ENCODE measurements around the gene CDKAL1. TPM values are rescaled to one million over a fixed set of nuclear protein-coding genes. Genes with fewer than 3 reads are reported as not detected.

Gene CDKAL1
- polyA plus RNA-seq, 2 of the 4 experiments (the other 2 are of a cell fraction): 4.7 to 8.3 TPM

DNA sequence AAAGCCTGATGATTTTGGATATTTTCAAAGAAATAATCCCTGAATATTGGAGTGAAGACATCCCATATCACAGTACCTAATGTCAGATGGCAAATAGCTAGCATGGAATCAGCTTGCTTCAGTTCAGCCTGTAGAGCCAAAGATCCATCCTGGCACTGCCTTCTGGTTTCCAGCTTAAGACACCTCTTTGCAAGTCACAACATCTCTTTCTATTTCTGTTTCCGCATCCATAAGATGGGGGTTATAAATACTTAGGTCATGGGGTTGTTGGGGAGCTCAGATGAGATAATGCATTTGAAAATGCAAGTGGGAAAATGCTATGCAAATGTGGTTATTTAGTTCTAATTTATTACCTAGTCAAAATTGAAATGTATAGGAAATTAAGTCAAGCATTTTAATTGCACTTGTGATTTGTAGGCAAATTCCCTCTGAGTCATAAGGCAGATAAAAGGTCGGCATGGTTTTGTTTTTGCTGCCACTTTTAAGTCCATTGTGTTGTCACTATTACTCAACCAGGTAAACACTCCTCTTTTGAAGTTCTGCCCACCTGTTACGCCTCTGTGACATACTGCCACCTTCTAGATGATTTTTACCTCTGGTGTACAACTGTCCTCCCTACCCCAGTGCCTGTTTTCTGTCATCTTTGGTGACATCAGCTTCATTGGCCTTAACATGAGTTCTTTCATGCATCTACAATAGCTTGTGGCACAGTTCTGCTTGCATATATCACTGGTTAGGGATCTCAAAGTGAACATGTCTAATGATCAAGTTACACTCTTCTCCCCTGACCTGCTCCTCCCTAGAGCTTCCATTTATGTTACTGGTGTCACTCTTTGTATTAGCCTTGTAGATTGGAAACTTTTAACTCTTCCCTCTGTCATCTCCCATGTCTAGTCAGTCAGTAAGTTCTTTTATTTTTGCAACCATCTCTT lies 96.6 kb downstream of the CDKAL1 start:
- no peak overlapping the region for H3K4me3 ChIP-seq
- ATAC-seq (no peak), FAIRE-seq (no peak), DNase-seq (ENCODE audit: low read depth in 1 of 2, low spot score in 1 of 2) (no peak)
- WGBS (ENCODE audit: missing lambda C conversion rate): 65% methylated on average over 3 of the region's 3 CpGs
- 0 out of 3 replicates have a peak, but pooled peaks cover 3% of the 10 kb centered on the region for H3K4me1 ChIP-seq
- CTCF ChIA-PET: no interaction called here
- no peak overlapping the region for H3K4me2 ChIP-seq
- no peaks in the 10 kb centered on the region for H3K9me3 ChIP-seq
- H3K27ac ChIP-seq: no peak overlapping the region
- no peak for TF ChIP-seq HOXA7 (CRISPR knock-in tag; IDR thresholded peaks at IDR 0.05)
- no peak for TF ChIP-seq RAD21 (conservative IDR thresholded peaks at IDR 0.05 in 1 of 2, IDR thresholded peaks at IDR 0.05 in 1 of 2)
- no peak for TF ChIP-seq RCOR1 (IDR thresholded peaks at IDR 0.05; ENCODE audit: low read depth, low read length)
- TF ChIP-seq SMC3 (IDR thresholded peaks at IDR 0.05): no peak
- TF ChIP-seq HOXB5 (CRISPR knock-in tag; IDR thresholded peaks at IDR 0.05): no peak
- TF ChIP-seq NPAS2 (CRISPR knock-in tag; IDR thresholded peaks at IDR 0.05; ENCODE audit: borderline replicate concordance): no peak
- no peak for TF ChIP-seq HES2 (IDR thresholded peaks at IDR 0.05)
- no peak for TF ChIP-seq KDM1A (IDR thresholded peaks at IDR 0.05; ENCODE audit: low read depth)
- no peak for TF ChIP-seq NFE2L2 (conservative IDR thresholded peaks at IDR 0.05; ENCODE audit: low read length)
- no peak for TF ChIP-seq KDM5A (IDR thresholded peaks at IDR 0.05)
- TF ChIP-seq PBX3 (IDR thresholded peaks at IDR 0.05): no peak
- TF ChIP-seq HEYL (CRISPR knock-in tag; IDR thresholded peaks at IDR 0.05): no peak
- TF ChIP-seq, protein P1, sequence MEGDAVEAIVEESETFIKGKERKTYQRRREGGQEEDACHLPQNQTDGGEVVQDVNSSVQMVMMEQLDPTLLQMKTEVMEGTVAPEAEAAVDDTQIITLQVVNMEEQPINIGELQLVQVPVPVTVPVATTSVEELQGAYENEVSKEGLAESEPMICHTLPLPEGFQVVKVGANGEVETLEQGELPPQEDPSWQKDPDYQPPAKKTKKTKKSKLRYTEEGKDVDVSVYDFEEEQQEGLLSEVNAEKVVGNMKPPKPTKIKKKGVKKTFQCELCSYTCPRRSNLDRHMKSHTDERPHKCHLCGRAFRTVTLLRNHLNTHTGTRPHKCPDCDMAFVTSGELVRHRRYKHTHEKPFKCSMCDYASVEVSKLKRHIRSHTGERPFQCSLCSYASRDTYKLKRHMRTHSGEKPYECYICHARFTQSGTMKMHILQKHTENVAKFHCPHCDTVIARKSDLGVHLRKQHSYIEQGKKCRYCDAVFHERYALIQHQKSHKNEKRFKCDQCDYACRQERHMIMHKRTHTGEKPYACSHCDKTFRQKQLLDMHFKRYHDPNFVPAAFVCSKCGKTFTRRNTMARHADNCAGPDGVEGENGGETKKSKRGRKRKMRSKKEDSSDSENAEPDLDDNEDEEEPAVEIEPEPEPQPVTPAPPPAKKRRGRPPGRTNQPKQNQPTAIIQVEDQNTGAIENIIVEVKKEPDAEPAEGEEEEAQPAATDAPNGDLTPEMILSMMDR (IDR thresholded peaks at IDR 0.05): no peak
- TF ChIP-seq CBX8 (IDR thresholded peaks at IDR 0.05): no peak
- no peak for TF ChIP-seq ATOH8 (CRISPR knock-in tag; IDR thresholded peaks at IDR 0.05; ENCODE audit: low read depth)
- no peak for TF ChIP-seq ZSCAN20 (CRISPR knock-in tag; IDR thresholded peaks at IDR 0.05)
- TF ChIP-seq RFX5 (IDR thresholded peaks at IDR 0.05): no peak
- no peak for TF ChIP-seq ESRRA (IDR thresholded peaks at IDR 0.05; ENCODE audit: borderline replicate concordance, low read length)
- POLR2A ChIA-PET: no interaction called here

DNA sequence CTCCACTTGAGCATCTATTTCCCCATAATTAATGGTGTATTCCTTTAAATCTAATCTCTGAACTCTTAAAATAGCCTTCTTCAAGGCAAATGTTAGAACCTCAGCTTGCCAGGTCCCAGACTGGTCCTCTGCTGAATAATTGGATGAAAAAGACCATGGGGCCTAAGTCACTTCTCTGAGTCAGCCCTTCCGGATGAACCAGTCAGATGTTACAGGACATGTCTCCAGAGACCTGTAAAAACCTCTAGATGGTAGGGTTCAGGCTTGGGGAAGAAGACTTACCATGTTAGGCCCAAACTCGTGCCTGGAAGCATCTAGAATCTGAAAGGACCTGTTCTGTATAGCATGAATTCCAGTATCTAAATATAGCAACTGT lies 97.3 kb downstream of the CDKAL1 start:
- H3K27ac ChIP-seq: no peak overlapping the region
- ATAC-seq (no peak), FAIRE-seq (no peak), DNase-seq (ENCODE audit: low read depth in 1 of 2, low spot score in 1 of 2) (no peak)
- H3K4me2 ChIP-seq: no peak overlapping the region
- WGBS (ENCODE audit: missing lambda C conversion rate): 78% methylated on average over 1 of the region's 2 CpGs
- TF ChIP-seq USF2 (IDR thresholded peaks at IDR 0.05): no peak
- no peak for TF ChIP-seq MYC (IDR thresholded peaks at IDR 0.05; ENCODE audit: borderline replicate concordance, low read length)
- TF ChIP-seq POLR2A (IDR thresholded peaks at IDR 0.05; ENCODE audit: low read length): no peak
- TF ChIP-seq RNF2 (IDR thresholded peaks at IDR 0.05; ENCODE audit: borderline replicate concordance, low read depth): no peak
- TF ChIP-seq, protein P2, sequence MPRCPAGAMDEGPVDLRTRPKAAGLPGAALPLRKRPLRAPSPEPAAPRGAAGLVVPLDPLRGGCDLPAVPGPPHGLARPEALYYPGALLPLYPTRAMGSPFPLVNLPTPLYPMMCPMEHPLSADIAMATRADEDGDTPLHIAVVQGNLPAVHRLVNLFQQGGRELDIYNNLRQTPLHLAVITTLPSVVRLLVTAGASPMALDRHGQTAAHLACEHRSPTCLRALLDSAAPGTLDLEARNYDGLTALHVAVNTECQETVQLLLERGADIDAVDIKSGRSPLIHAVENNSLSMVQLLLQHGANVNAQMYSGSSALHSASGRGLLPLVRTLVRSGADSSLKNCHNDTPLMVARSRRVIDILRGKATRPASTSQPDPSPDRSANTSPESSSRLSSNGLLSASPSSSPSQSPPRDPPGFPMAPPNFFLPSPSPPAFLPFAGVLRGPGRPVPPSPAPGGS (IDR thresholded peaks at IDR 0.05): no peak
- no peak for TF ChIP-seq HDAC2 (IDR thresholded peaks at IDR 0.05)
- 0 out of 3 replicates have a peak, but pooled peaks cover 3% of the 10 kb centered on the region for H3K4me1 ChIP-seq
- no peak overlapping the region for H3K4me3 ChIP-seq
- ChIA-PET CTCF (no interaction called here), POLR2A (no interaction called here)
- H3K9me3 ChIP-seq: no peaks in the 10 kb centered on the region
